Stimulated activated CD8-positive, alpha-beta memory T cell treated with anti-CD3 and anti-CD28 coated beads, Interleukin-15, amount 100 ng/mL, for 1 hour (primary cell): ENCODE data around the gene PAK5.
"Not testable (repeated sequence)": the region's sequence is repeated elsewhere in the genome, so short reads cannot be mapped to it uniquely, and the experiment has no call there.

Source experiments
- DNase-seq: peaks from one replicate; pipeline ENCODE4 v3.0.0-alpha.2; 2020; ENCODE audit warnings: low read depth

The PAK5 gene

DNA sequence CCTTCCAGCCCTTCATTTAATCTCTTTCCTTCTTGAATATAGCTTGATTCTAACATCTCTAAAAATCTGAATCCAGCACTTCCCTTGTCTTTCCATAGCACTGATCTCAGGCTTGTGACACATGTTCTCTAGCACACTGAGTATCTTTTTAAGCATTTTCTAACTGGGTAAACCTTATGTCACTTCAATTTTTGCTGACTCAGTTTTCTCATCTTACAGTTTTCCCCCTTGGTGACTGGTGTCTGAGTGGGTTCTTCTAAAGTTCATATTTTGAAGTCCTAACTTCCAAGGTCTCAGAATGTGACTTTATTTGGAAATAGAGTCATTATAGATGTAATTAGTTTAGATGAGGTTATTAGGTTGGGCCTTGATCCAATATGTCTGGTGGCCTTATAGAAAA, 153.9 kb downstream of the PAK5 start:
- no peak for DNase-seq

DNA sequence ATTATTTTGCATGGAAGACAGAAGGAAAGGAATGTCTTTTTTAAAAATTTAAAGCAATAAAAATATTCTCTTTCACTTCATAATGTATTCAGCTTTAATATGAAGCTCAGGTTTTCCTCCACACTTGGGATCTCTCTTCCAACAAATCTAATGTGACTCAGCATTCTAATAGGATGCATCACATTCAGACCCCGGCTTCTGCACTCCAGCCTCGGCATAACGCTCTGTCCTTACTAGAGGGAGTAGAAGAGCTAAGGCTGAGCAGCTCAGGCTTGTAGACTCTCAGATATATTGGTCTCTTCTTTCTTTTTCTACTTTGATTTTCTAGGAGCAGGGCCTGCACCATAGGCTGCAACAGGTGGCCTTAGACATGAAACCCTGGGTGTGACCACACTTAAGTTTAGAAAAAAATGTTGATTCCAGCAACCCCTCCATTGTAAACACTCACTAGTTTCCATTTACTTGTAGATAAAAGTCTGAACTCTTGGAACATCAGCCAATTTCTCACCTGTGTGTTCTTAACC, 161.7 kb downstream of the PAK5 start:
- no peak for DNase-seq

DNA sequence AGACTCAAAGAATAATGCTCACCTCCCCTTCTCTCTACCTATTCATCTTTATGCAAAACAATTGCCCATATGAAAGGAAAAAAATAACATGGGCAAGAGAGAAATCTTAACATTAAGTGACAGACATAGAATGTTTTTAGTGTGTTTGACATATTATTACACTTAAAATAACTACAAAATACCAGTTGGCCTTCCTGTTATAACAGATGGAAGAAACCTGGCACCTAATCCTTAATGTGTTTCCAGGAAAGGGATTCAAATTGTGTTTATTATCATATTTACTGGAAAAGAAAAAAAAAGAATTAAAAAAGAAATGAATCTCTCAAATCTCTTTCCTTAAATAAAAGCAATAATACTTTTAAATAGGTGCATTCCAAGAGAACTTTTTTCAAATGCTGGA, 165.9 kb downstream of the PAK5 start:
- no peak for DNase-seq

DNA sequence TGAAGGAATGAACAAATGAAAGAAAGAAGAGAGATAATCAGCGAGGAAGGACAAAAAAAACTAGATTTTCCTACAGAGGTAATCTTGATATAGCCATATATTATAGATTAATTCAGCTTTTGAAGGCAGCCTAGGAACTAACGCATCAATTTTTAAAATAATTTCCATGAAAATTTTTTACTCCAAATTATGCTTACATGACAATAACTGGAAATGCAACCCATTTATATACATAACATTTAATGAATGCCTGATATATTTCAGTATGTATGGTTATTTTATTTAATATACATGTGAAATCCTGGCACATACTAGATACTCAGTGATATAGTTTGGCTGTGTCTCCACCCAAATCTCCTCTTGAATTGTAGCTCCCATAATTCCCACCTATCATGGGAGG, 166.8 kb downstream of the PAK5 start:
- no peak for DNase-seq

GRCh38 chr20:9668381-9668780, 170.5 kb downstream of the PAK5 start:
- no peak for DNase-seq

DNA sequence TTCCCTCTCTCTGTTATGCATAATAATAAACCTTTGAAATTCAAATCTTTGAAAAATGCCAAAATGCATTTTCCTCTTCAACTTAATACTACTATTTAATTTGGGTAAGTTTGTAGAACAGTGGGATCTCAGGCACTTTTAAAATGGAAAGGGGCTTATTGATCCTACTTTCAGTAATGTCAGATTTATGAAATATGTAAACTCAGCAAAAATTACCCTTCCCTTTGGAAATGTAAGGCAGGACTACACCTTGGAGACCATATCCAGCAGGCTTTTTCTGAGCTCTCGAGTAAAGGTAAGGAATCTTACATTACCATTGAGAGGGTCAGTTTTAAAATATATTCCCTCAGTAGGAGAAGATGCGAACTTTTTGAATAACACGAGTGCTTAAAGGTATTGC, 175.5 kb downstream of the PAK5 start:
- DNase-seq = no peak

DNA sequence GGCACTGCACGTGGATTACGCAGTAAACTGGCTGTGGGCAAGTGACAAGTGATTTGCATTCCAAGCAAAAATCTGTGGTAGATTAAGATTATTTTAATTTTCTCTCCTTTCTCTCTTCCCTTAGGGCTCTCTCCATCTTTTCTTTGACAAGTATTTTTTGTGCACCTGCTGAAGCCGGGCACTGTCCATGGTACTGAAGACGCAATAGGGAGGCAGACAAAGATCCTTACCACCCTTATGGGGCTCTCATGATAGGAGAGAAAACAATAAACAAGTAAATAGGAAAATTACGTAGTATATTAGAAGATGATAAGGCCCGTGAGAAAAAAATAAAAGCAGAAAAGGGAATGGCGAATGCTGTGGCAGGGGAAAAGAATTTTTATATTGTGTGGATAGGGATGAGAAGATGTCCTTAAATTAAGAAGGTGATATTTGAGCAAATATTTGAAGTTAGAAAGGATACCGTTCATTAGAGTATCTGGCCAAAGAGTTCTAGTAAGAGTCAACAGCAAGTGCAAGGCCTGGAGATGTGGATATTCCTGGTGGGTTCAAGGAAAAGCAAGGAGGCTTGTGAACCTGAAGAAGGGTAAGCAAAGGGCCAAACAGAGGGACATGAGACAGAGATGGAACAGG, 178.5 kb downstream of the PAK5 start:
- no peak for DNase-seq

DNA sequence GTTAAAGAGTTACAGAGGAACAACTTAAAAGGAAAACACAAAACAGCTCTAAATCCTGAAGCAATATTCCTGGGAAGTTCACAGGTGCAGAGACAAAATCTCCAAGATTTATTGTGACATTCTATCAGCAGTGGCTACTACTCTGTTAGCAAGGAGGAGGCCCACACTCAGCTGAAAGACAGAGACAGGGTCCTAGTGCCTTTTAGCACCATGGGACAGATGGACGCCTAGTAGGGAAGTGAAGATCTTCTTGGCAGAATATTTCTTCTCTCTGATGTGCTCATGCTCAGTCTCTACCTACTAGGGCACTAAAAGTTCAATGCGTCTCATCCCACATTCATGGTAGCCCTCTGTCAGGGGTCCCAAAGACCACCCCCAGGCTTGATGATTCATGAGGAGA, 191.1 kb downstream of the PAK5 start:
- no peak for DNase-seq

DNA sequence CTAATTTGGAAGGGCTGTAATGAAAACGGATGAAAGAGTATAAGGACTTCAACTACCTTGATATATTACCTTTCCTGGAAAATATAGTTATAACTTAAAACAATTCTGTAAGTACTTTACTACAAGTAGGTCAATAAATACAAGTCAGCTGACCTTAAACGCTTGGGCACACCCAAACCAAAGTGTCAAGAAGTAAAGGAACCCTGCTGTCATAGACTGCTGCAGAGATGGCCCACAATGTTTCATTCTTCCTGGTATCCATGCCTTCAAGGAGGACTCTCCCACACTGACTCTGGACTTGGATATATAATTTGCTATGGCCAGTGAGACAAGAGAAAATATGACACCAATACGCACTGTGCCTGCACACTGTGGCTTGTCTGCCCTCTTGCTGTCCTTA, 192.5 kb downstream of the PAK5 start:
- no peak for DNase-seq

GRCh38 chr20:9642882-9643281, 196.0 kb downstream of the PAK5 start:
- no peak for DNase-seq

DNA sequence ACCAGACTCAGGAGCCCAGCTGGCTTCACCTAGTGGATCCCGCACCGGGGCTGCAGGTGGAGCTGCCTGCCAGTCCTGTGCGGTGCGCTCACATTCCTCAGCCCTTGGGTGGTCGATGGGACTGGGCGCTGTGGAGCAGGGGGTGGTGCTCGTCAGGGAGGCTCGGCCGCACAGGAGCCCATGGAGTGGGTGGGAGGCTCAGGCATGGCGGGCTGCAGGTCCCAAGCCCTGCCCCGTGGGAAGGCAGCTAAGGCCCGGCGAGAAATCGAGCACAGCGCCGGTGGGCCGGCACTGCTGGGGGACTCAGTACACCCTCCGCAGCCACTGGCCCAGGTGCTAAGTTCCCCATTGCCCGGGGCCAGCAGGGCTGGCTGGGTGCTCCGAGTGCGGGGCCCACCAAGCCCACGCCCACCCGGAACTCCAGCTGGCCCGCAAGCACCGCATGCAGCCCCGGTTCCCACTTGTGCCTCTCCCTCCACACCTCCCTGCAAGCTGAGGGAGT, 197.3 kb downstream of the PAK5 start:
- not testable (repeated sequence) for DNase-seq

DNA sequence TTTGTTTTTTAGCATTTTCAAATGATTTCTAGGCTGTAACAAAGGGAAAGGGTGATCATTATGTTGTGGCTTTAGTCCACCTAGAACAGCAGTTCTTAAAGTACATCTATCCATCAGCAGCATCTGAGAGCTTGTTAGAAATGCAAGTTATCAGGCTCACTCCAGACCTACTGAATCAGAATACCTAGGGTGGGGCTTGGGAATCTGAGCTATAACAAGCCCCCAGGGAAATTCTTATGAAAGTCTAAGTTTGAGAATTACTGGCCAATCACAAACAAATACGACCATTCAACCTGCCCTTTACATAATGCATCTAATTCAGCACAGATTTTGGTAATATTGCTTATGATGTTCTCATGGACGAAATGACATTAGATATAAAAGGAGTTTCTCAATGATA, 201.0 kb downstream of the PAK5 start:
- DNase-seq = no peak

DNA sequence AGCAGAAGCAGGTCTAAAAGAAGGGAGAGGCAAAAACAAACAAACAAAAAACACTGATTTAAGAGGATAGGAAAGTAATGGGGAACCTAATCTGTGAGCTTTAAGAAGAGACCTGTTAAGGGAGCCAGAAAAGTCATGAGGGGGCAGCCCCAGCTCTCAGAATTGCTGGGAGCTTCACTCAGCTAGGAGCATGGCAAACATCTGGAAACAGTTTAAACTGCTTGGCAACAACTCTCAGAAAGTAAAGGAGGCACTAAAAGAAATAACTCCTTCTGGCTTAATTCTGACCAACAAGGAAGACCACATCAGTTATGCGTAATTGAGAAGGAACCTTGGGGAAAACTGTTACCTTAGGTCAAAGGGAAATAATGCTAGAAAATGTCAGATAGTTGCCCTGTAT, 203.1 kb downstream of the PAK5 start:
- no peak for DNase-seq

DNA sequence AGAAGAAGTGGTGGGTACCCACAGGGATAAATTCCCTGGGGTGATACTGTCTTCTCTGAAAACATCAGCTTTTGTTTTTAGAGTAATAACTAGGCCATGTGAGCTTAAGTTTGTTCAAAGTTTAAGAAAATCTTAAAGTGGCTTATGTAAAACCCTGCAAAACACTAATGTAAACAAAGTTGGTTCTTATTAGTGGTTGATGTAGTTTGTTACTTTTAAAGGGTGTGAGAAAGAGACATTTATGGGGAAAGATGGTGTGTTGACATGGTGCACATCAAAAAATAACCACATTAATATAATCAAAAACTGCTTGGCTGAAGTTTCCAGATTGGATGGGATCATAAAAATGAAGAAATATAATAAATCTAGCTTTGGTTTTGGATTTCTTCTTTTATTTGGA, 204.5 kb downstream of the PAK5 start:
- no peak for DNase-seq

GRCh38 chr20:9632991-9633390, 205.9 kb downstream of the PAK5 start:
- DNase-seq = no peak

- DNase-seq = no peak
Observed at GRCh38 chr20:9632265-9632664, 206.6 kb downstream of the PAK5 start.

GRCh38 chr20:9630554-9630953, 208.3 kb downstream of the PAK5 start:
- DNase-seq = no peak

DNA sequence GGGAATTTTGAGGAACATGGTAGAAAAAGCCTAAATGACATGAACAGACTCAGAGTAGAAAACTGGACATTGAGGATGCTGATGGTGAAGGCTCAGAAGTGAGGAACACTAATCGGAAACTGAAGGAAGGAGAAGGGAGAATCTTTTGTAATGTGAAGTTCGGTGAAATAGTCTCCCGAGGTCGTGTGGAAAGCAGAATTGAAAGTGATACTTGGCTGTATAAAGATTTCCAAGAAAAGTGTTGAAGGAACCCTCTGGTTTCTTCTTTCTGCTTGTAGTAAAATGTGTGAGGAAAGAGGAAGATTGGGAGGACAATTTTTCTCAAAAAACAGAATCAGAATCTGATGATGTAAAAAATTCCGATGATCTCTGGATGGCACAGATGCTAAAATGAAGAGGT, 209.0 kb downstream of the PAK5 start:
- no peak for DNase-seq

GRCh38 chr20:9628589-9628988, 210.3 kb downstream of the PAK5 start:
- DNase-seq = no peak

GRCh38 chr20:9628141-9628540, 210.7 kb downstream of the PAK5 start:
- no peak for DNase-seq

GRCh38 chr20:9627219-9627618, 211.7 kb downstream of the PAK5 start:
- no peak for DNase-seq

DNA sequence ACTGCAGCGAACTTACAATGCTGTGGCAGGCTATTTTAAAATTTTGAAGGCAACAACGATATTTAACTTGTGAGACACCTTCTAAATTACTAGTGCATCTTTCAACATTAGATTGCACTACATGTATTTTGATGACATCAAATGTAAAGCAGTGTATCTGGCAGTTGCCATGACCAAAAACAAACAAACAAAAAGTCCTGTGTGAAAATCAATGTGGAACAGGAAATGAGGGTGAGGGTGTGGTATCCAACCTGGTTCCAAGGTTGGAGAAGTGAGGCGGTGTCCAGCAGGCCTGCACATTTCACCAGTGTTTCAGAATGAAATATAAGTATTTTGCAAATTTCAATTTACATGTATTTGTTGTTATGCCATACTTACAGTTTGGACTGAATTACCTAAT, 212.5 kb downstream of the PAK5 start:
- DNase-seq = no peak

DNA sequence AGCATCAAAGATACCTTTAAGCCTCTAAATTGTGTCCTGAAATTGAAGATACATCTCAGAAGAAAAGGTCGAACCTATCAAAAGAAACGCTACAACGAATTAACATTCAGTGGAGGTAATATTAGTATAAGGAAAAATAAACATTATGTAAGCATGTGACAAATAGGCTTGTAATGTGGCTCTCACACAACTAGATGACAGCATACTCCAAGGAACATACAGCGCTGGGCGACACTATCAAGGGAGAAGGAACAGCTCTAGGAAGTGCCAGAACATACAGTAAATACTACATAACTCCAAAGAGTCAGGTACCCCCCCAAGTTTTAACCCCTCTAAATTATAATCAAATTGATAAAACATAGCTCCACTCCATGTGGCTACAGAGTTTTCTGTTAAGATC, 220.9 kb downstream of the PAK5 start:
- no peak for DNase-seq

GRCh38 chr20:9616833-9617461, 221.9 kb downstream of the PAK5 start:
- DNase-seq = peak; percentile 11
